Progenitor cell of endocrine pancreas (in vitro differentiated cells): Measurements from ENCODE around the gene FAM98B. TPM values are rescaled to one million over a fixed set of nuclear protein-coding genes. Genes with fewer than 3 reads are reported as not detected.

Experiments used
- DNase-seq: peaks from one replicate; pipeline ENCODE4 v3.0.0; 2021; ENCODE audit warnings: low spot score; ENCODE audit not compliant: unreplicated experiment
- H3K27ac Mint-ChIP-seq: 2 replicates; pipeline ENCODE4 v1.8.0; 2021; ENCODE audit warnings: mild to moderate bottlenecking, moderate library complexity, mixed read lengths
- H3K27me3 Mint-ChIP-seq: 2 replicates; pipeline ENCODE4 v1.8.0; 2021; ENCODE audit warnings: mixed read lengths
- H3K36me3 Mint-ChIP-seq: 2 replicates; pipeline ENCODE4 v1.8.0; 2022; ENCODE audit warnings: mixed read lengths; ENCODE audit not compliant: insufficient read depth
- H3K4me1 Mint-ChIP-seq: 2 replicates; pipeline ENCODE4 v1.8.0; 2021; ENCODE audit warnings: low read depth, mixed read lengths
- H3K4me3 Mint-ChIP-seq: 2 replicates; pipeline ENCODE4 v1.8.0; 2021; ENCODE audit warnings: low read depth, mild to moderate bottlenecking, moderate library complexity, mixed read lengths
- H3K9me3 Mint-ChIP-seq: 2 replicates; pipeline ENCODE4 v1.8.0; 2021; ENCODE audit warnings: low read depth, mixed read lengths
- long read RNA-seq: library from polyadenylated mRNA; unstranded; transcript quantifications from one replicate; pipeline ENCODE4 v2.0.0, GENCODE V29; 2020
- total RNA-seq: library from RNA; stranded (reverse); gene quantifications from 2 replicates; pipeline ENCODE4 v1.2.1, GENCODE V29; 2021
- TF ChIP-seq, protein P1 (sequence below): fragments of 200-600 bp; sonication (generic); IDR thresholded peaks from one replicate; pipeline ENCODE4 v1.5.0; 2021; ENCODE audit warnings: antibody characterized with exemption, mild to moderate bottlenecking; ENCODE audit not compliant: unreplicated experiment

The FAM98B gene
- total RNA-seq, result 50.8 and 59.3 TPM in 2 replicates
- long read RNA-seq, transcript FAM98B-203 (7 exons, 3,111 nt), result major isoform, 15 of 26 reads
- long read RNA-seq, partial matches to known transcripts, result 1 of 26 reads
- long read RNA-seq, other reads (novel, unspliced or antisense), result 10 of 26 reads

DNA sequence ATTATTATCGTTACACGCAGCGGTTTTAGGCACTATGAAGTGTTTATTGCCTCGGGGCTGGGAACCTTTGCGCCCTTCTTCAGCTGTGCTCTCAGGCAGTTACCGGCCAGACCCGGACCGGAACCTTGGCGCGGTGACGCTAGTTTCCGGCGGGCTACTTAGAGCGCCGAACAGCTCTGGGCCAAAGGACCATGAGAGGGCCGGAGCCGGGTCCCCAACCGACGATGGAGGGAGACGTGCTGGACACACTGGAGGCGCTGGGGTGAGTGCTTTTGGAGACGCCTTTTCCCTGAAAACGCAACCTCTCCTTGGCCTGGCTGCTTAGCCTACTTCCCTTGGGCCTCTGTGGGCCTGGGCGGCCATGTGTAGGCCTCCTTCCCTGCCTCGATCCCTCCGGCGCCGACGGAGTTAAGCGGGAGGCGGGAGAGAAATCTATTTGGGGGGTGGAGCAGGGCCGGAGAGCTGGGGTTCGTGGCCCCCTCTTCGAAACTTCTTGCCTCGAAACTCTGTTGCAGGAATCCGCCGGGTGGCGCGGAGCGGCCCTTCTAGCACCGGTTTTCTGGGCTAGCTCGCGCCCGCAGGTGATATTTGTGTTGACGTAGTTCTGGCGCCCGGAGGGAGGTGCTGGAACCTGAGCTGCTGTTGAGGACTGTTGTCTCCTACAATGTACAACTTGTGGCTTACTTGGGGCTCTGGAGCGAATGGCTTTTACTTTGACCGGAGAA is at the start of gene FAM98B:
Gene FAM98B, plus strand, starts transcription at position 157 of the 725 bp plus-strand sequence. Its CDS starts 35 bp downstream, at position 192.
- H3K36me3 Mint-ChIP-seq, result peaks cover 3% of the 10 kb centered on the region
- H3K9me3 Mint-ChIP-seq, result no peaks in the 10 kb centered on the region
- peak within 1 kb of the TSS; percentile 99 for H3K27ac Mint-ChIP-seq
- H3K27me3 Mint-ChIP-seq, result peaks cover 15% of the 10 kb centered on the region
- DNase-seq, result peak; percentile 86
- H3K4me3 Mint-ChIP-seq, result peak within 1 kb of the TSS; percentile 97
- TF ChIP-seq, protein P1, sequence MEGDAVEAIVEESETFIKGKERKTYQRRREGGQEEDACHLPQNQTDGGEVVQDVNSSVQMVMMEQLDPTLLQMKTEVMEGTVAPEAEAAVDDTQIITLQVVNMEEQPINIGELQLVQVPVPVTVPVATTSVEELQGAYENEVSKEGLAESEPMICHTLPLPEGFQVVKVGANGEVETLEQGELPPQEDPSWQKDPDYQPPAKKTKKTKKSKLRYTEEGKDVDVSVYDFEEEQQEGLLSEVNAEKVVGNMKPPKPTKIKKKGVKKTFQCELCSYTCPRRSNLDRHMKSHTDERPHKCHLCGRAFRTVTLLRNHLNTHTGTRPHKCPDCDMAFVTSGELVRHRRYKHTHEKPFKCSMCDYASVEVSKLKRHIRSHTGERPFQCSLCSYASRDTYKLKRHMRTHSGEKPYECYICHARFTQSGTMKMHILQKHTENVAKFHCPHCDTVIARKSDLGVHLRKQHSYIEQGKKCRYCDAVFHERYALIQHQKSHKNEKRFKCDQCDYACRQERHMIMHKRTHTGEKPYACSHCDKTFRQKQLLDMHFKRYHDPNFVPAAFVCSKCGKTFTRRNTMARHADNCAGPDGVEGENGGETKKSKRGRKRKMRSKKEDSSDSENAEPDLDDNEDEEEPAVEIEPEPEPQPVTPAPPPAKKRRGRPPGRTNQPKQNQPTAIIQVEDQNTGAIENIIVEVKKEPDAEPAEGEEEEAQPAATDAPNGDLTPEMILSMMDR, result peak; percentile 14
- peaks cover 11% of the 10 kb centered on the region for H3K4me1 Mint-ChIP-seq

DNA sequence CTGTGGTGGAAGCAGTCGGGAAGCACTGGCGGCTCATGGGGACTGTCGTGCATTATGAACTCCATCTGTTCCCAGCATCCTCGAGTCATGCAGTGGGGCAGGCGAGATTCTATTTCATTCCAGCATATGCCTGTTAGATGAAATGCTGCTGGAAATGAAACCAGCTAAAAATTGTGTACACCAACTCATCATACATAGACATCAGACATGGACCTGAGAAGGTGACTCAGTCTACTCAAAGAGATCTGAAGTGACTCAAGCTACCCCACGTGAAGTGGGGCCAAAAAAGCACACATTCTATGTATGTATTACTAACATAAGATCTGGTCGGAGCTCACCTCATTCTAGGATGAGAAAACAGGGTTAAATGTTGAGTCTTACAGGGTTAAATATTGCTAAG is 47.5 kb upstream of the FAM98B start:
- no peak for DNase-seq
- Mint-ChIP-seq H3K4me3 (no peak overlapping the region), H3K27ac (no peak overlapping the region)

DNA sequence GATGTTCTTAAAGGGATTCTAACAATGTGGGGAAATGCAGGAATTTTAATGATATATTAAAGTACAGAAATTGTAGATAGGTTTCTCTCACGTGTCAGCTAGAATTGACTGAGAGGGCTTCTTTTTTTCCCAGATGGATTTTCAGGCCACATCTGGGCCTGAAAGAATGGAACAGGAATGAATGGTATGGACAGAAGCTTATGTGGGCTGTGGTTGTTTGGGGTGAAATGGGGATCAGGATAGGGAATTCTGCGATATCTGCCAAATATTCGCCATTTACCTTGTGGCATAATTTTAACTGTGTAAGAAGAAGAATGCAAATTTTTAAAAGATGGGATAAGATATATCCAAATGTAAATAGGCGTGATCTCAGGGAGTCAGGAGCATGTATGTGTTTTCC is 45.4 kb upstream of the FAM98B start:
- Mint-ChIP-seq H3K4me1 (no peaks in the 10 kb centered on the region), H3K36me3 (no peaks in the 10 kb centered on the region), H3K27ac (no peak overlapping the region), H3K27me3 (peaks cover 11% of the 10 kb centered on the region), H3K9me3 (no peaks in the 10 kb centered on the region), H3K4me3 (no peak overlapping the region)
- no peak for DNase-seq
- TF ChIP-seq, protein P1, result no peak

More for the DNA sequence above, 47.5 kb upstream of the FAM98B start:
- TF ChIP-seq, protein P1, result no peak
- Mint-ChIP-seq H3K9me3 (peaks cover 5% of the 10 kb centered on the region), H3K36me3 (no peaks in the 10 kb centered on the region), H3K4me1 (no peaks in the 10 kb centered on the region), H3K27me3 (peaks cover 9% of the 10 kb centered on the region)

DNA sequence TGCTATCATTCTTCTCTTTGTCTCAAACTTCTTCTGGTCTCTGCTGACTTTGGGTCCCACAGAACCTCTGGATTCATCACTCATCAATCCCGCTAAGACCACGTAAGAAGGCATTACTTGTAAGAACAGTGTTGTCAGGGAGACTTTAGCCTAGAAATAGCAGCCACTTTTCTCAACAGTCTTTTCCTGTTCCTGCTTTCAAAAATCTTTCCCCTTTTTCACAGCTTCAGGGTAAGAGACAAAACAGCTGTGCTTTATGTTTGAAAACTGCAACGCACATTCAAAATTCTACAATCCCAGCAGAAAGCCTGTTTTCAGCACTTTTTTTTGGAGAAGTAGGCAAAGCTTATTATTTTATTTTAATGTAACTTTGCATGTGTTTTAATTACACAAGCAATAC is 42.0 kb upstream of the FAM98B start:
- Mint-ChIP-seq H3K36me3 (no peaks in the 10 kb centered on the region), H3K27me3 (peaks cover 11% of the 10 kb centered on the region), H3K4me1 (no peaks in the 10 kb centered on the region), H3K27ac (no peak overlapping the region), H3K4me3 (no peak overlapping the region), H3K9me3 (no peaks in the 10 kb centered on the region)
- no peak for DNase-seq
- TF ChIP-seq, protein P1, result no peak

DNA sequence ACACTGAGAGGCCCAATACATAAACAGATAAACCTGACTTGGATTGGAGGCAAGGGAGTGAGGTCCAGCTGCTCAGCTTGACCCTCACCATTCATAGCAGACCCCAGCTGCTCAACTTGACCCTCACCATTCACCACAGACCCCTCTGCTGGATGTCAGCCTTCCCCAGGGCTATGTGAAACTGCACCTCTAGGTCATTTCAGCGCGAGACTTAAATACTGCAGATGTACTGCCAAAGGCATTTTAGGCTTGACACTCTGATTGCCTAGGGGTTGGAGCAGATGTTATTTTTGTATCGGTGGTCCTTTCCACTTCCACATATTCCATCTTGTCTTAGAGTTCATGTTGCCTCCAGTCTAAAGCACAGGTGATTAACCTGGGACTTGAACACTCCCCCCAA is 41.5 kb upstream of the FAM98B start:
- no peaks in the 10 kb centered on the region for H3K36me3 Mint-ChIP-seq
- TF ChIP-seq, protein P1, result no peak
- H3K27ac Mint-ChIP-seq, result no peak overlapping the region
- DNase-seq, result no peak
- H3K27me3 Mint-ChIP-seq, result peaks cover 8% of the 10 kb centered on the region
- no peaks in the 10 kb centered on the region for H3K9me3 Mint-ChIP-seq
- H3K4me1 Mint-ChIP-seq, result no peaks in the 10 kb centered on the region
- H3K4me3 Mint-ChIP-seq, result no peak overlapping the region
